Measurements from ENCODE around the gene NMT1. TPM values are rescaled to one million over a fixed set of nuclear protein-coding genes. Genes with fewer than 3 reads are reported as not detected.

The NMT1 gene
- total RNA-seq, 1 donor from 2014 or later = 85.8 TPM

DNA sequence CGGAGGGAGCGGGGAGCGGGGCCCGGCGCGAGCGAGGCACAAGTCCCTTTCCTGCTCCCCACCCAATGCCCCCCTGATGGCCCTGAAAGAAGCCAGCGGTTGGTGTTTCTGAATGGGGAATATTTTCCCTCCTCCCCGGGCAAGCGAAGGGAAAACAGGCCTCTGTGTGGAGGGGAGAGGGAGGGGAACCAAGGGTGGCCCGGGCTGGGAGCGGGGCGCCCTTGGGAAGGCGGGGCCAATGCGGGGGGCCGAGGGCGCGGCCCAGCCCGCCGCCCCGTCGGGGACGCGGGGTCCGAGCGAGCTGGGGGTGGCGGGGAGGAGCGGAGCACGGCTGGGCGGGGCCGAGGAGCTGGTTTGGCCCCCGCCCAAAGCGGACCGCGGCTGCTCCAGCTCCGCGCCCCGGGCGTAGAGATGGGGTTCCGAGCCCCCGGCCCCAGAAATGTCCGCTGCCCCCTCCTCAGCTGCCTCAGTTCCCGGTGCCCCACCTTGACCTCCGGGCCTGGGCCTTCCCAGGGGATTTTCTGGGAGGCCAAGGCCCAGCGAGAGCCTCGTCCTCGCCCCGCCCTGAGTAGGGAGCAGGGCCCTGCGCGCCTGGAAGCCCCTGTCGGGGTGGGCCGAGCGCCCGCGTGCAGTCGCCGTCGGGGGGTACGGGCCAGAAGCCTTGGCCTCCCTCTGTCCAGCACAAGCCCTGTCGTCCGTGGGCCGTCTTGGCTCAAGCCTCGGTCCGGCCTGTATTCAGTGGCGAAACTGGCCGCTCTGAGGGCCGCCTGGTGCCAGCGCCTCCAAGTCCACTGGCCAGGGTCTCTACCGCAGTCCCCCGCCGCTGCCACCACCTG, 83.3 kb downstream of the NMT1 start:
- no peak overlapping the region for H3K27ac Mint-ChIP-seq (ENCODE audit: unreplicated experiment)
- H3K4me3 Mint-ChIP-seq (ENCODE audit: unreplicated experiment) = no peak overlapping the region
- peaks cover 14% of the 10 kb centered on the region for H3K4me1 Mint-ChIP-seq (ENCODE audit: unreplicated experiment)
- TF ChIP-seq CTCF (IDR thresholded peaks at IDR 0.05; ENCODE audit: unreplicated experiment) = no peak
- H3K9me3 Mint-ChIP-seq (ENCODE audit: unreplicated experiment) = no peaks in the 10 kb centered on the region
- no peak for DNase-seq (ENCODE audit: low spot score)
- peaks cover 3% of the 10 kb centered on the region for H3K36me3 Mint-ChIP-seq (ENCODE audit: low read depth, unreplicated experiment)
- peaks cover 20% of the 10 kb centered on the region for H3K27me3 Mint-ChIP-seq (ENCODE audit: unreplicated experiment)

DNA sequence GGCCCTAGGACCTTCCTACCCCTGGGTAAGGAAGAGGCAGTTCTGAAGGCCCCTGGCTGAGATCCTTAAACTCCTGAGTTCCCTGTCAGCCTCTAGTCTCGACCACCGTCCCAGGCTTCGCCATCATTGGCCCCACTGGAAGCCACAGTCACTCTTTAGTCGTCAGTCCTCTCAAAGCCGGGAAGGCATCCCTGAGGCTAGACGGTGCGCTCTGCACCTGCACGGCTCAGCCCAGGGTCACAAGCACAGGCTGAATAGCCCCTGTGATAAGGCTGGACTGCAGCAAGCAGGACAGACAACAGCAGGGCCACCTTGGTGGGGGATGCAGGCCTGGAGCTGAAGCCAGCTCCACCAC, 83.9 kb downstream of the NMT1 start:
- no peak overlapping the region for H3K27ac Mint-ChIP-seq (ENCODE audit: unreplicated experiment)
- peaks cover 16% of the 10 kb centered on the region for H3K4me1 Mint-ChIP-seq (ENCODE audit: unreplicated experiment)

DNA sequence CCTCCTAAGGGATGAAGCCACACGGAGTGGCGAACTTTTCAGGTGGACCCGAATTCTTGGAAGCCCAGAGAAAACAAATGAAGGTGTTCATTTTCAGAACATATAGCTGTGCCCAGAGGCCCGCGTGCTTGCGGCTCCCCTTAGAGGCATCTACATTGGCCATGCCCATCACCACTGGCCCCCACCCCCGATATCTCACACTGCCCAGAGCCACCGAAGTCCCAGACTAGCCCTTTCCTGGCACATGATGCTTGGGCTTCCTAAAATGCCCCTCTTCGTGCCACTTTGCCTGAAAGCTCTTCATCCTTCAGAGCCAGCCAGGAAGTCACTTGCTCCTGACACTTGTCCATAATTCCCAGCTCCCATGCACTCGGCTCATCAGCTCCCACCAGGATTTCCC, 85.0 kb downstream of the NMT1 start:
- Mint-ChIP-seq H3K27ac (ENCODE audit: unreplicated experiment) (peak overlapping the region; percentile 2), H3K36me3 (ENCODE audit: low read depth, unreplicated experiment) (peaks cover 3% of the 10 kb centered on the region), H3K4me3 (ENCODE audit: unreplicated experiment) (peak overlapping the region; percentile 99), H3K9me3 (ENCODE audit: unreplicated experiment) (no peaks in the 10 kb centered on the region), H3K4me1 (ENCODE audit: unreplicated experiment) (peaks cover 20% of the 10 kb centered on the region), H3K27me3 (ENCODE audit: unreplicated experiment) (peaks cover 20% of the 10 kb centered on the region)
- DNase-seq (ENCODE audit: low spot score) = no peak
- no peak for TF ChIP-seq CTCF (IDR thresholded peaks at IDR 0.05; ENCODE audit: unreplicated experiment)

More for the DNA sequence above, 83.9 kb downstream of the NMT1 start:
- no peak for TF ChIP-seq CTCF (IDR thresholded peaks at IDR 0.05; ENCODE audit: unreplicated experiment)
- Mint-ChIP-seq H3K9me3 (ENCODE audit: unreplicated experiment) (no peaks in the 10 kb centered on the region), H3K4me3 (ENCODE audit: unreplicated experiment) (no peak overlapping the region), H3K36me3 (ENCODE audit: low read depth, unreplicated experiment) (peaks cover 3% of the 10 kb centered on the region), H3K27me3 (ENCODE audit: unreplicated experiment) (peaks cover 20% of the 10 kb centered on the region)
- DNase-seq (ENCODE audit: low spot score) = no peak

DNA sequence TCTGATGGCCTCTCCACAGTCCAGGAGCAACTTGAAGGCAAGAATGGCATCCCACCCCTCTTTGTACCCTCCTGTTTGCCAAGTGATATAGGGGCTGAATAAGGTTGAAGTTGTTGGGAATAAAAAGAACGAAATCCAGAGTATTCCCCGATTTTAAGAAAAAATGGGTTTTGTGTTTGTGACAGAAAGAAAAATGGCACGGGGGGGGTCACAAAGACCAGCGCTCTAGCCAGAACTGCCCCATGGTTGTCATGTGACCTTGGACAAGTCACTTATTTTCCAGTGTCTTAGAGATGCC, 85.4 kb downstream of the NMT1 start:
- DNase-seq (ENCODE audit: low spot score) = no peak
- no peak for TF ChIP-seq CTCF (IDR thresholded peaks at IDR 0.05; ENCODE audit: unreplicated experiment)
- H3K4me3 Mint-ChIP-seq (ENCODE audit: unreplicated experiment) = peak overlapping the region; percentile 99
- H3K27ac Mint-ChIP-seq (ENCODE audit: unreplicated experiment) = peak overlapping the region; percentile 94
- H3K36me3 Mint-ChIP-seq (ENCODE audit: low read depth, unreplicated experiment) = peaks cover 3% of the 10 kb centered on the region
- peaks cover 20% of the 10 kb centered on the region for H3K27me3 Mint-ChIP-seq (ENCODE audit: unreplicated experiment)
- H3K9me3 Mint-ChIP-seq (ENCODE audit: unreplicated experiment) = no peaks in the 10 kb centered on the region
- peaks cover 24% of the 10 kb centered on the region for H3K4me1 Mint-ChIP-seq (ENCODE audit: unreplicated experiment)

DNA sequence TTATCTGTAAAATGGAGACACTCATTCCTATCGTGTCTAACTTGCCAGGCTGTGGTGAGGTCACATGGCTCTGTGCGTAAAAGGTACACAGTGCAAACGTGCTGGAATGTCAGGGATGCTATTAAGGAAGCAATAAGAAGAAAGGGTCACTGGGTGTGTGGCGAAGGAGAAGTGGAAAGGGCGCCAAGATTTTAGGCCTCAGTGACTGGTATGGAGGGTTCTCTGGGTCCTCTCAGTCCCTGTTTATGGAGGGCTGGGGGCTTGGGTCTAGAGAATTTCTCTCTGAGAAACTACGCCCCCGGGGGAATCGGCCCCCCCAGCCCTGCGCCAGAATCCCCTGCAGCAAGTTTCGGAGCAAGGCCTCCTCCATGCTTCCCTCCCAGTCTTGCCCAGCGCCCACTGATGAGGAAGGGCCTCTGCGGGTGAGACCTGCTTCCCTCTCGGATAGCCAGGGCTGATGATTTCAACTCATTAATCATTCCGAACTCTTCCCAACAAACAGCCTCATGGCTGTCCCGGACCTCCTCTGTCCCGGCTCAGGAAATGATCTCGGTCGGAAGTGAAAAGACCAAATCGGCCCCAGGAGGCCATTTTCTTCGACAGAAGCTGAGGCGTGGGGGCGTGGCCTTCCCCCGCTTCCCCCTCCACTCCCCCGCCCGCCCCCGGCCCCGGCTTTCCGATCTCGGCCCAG, 85.9 kb downstream of the NMT1 start:
- Mint-ChIP-seq H3K36me3 (ENCODE audit: low read depth, unreplicated experiment) (peaks cover 3% of the 10 kb centered on the region), H3K27ac (ENCODE audit: unreplicated experiment) (peak overlapping the region; percentile 100), H3K4me3 (ENCODE audit: unreplicated experiment) (peak overlapping the region; percentile 99), H3K9me3 (ENCODE audit: unreplicated experiment) (no peaks in the 10 kb centered on the region), H3K4me1 (ENCODE audit: unreplicated experiment) (peaks cover 26% of the 10 kb centered on the region), H3K27me3 (ENCODE audit: unreplicated experiment) (peaks cover 20% of the 10 kb centered on the region)
- TF ChIP-seq CTCF (IDR thresholded peaks at IDR 0.05; ENCODE audit: unreplicated experiment) = no peak
- DNase-seq (ENCODE audit: low spot score) = no peak

Measured in endothelial cell (in vitro differentiated cells).